CD1c-positive myeloid dendritic cell (primary cell): Measurements from ENCODE around the gene SF3B5.
"Not testable (repeated sequence)": the region's sequence is repeated elsewhere in the genome, so short reads cannot be mapped to it uniquely, and the experiment has no call there.

Experiments
- DNase-seq: peaks from one replicate; pipeline ENCODE4 v3.0.0-alpha.2; 2016; ENCODE audit errors: extremely low spot score

Gene SF3B5

DNA sequence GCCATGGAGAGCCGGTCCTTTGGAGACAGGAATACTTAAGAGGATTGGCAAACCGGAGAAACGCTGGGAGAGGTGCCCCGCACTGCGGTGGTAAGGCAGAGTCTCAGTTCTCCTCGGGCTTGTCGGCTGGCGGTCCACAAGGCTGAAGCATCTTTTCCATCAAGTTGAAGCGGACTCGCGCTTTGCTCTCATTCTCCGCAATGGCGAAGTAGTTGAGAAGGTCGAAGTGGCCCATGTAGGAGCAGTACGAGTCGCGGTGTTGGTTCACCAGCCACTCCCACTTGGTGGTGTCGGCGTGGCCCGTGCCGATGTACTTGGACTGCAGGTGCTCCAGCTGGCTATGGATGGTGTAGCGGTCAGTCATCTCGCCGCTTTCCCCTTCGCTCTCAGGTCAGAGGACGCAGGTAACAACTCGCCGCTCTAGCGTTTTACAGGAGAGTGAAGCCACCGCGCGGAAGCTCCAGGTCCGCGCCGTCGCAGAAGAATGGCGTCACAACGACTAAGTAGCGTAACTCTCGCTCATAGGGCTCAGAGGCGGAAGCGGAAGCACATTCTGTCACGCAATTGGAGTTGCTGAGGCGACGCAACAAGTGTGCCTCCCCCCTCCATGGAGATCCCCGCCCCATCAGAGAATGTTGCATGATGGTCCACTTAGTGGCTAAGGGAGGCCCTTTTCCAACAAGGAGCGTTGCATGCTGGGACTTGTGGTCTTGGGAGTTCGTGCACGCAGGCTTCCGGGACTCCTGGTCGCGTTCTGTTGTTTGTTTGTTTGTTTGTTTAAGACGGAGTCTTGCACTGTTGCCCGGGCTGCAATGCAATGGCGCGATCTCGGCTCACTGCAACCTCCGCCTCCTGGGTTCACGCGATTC, at the start of gene SF3B5:
Gene SF3B5 (minus strand): TSS at position 440 of the 869 bp plus-strand sequence. CDS start 76 bp downstream, at position 364.
- peak; percentile 100 for DNase-seq

DNA sequence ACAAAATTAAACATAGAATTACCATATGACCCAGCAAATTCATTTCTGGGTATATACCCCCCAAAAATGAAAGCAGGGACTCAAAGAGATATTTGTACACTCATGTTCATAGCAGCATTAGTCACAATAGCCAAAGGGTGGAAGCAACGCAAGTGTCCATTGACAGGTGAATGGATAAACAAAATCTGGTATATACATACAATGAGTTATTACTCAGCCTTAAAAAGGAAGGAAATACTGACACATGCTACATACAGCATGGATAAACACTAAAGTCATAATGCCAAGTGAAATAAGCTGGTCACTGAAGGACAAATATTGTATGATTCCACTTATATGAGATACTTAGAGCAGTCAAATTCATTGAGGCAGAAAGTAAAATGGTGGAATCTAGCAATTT, 49.6 kb upstream of the SF3B5 start:
- no peak for DNase-seq

DNA sequence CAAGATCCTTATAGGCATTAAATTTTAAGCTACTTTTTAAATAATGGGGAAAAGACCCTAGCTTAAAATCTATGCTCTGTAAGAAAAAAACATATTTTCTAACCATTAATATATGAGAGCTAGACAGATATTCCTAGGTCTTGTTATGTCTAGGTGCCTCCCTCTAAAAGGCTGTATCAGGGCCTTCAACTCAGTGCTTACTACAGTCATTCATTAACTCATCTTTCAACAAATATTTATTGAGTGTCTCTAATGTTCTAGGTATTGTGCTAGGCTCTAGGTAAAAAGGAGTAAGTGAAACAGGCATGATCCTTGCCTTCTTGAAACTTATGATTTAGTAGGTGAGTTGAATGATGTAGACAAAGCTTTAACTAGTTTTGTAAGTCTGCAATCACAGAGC, 48.5 kb upstream of the SF3B5 start:
- DNase-seq, result no peak

DNA sequence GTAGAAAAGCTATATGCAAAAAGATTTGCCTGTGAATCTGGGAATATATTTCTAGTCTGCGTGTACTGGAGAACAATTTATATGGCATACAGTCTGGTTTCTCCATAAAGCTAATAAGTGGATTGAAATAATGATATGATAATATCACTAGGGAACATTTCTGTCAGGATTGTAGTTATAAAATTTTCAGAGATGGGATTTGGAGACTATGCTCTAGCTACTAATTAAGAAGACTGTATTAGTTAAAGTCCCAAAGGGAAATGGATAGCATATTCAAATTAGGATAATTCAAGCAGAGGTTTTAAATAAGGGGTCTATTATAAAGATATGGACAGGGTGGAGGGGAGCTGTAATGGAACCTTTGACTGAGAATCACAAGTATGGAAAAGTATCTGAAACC, 47.7 kb upstream of the SF3B5 start:
- DNase-seq, result no peak

DNA sequence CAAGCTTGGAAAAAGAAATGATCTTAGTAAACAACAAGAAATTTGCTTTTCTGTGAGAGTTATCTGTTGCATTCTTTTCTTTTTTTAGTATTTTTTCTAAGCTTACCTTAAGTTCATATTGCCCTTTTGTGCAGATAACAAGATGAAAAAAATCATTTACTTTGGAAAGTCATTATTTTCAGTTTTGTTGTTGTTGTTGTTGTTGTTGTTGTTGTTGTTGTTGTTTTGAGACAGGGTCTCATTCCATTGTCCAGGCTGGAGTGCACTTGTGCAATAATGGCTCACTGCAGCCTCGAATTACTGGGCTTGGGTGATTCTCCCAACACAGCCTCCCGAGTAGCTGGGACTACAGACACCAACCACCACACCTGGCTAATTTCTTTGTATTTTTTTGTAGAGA, 46.1 kb upstream of the SF3B5 start:
- DNase-seq, result no peak

DNA sequence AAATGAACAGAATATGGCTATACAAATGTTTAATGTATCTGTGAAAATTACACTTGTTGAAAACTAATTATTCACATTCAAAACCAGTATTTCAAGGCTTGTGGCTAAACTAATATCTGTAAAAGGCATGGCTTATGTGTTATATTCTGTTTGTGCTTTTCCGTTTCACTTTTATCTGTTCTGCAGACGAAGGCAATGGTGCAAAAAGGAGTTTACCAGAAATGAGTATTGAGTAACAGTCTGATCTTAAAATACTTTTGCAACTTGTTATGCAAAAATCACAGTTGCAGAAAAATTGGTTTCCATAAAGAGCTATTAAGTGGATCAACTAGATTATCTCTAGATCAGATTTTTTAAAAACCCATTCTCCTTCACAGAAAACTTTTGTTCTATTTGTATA, 45.5 kb upstream of the SF3B5 start:
- DNase-seq, result no peak

DNA sequence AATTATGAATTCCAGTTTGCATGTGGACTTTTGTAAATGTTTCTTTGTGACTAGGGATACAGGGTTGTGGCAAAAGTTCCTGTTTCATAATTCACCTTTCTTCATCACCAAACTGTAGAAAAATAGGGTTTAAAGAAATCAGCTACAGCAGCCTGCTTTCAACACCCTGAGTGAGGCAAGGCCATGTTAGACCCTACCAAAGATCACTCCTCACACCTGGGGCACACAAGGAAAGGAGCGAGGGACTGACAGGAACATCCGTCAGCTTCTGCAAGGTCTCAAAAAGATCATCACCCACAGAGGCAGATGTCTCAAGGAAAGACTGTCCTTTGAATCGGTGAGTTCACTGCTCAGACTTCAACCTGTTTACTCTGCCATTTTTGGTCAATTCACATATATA, 44.4 kb upstream of the SF3B5 start:
- no peak for DNase-seq

DNA sequence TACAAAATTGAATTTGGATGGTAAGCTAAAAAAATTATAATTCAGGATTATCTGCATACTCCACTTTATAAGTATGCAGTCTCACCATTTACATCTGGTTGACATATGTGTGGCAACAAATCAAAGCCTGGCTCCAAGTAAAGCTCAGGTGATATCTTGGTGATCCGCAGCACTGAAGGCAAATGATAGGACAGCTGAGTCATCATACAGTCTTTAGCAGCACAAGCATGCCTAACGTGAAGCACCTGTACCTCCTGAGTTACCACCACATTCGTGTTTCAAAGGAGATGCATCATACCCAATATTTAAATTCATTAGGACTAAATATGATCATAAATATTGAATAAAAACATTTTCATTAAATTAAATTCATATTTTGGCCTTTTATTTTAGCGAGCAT, 43.2 kb upstream of the SF3B5 start:
- no peak for DNase-seq

DNA sequence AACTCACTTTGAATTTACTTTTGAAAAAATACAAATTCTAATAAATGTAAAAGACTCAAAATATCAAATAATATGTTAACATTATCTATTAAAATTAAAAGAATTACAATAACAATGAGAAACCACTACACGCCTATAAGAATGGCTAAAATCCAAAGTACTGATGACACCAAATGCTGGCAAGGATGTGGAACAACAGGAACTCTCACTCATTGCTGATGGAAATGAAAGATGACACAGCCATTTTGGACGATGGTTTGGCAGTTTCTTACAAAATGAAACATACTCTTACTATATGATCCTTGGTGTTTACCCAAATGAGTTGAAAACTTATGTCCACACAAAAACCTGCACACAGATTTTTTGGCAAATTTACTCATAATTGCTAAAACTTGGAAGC, 39.4 kb upstream of the SF3B5 start:
- DNase-seq, result no peak

DNA sequence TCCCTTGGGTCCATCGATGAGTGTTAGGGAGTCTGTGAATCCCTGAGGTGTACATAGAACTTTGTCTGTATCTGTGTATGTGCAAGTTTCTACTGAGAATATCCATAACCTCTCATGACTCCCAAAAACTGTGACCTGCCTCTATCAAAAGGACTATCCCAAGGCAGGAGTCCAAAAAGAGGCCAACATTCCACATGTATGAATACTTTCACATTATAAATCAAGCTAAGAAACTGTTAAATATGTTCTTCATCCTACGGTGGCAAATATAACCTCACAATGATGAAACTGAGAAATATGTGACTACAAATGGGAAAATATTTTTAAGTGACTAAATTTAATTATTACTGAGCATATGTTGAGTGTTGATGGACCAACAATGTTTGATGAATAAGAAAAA, 38.8 kb upstream of the SF3B5 start:
- no peak for DNase-seq

DNA sequence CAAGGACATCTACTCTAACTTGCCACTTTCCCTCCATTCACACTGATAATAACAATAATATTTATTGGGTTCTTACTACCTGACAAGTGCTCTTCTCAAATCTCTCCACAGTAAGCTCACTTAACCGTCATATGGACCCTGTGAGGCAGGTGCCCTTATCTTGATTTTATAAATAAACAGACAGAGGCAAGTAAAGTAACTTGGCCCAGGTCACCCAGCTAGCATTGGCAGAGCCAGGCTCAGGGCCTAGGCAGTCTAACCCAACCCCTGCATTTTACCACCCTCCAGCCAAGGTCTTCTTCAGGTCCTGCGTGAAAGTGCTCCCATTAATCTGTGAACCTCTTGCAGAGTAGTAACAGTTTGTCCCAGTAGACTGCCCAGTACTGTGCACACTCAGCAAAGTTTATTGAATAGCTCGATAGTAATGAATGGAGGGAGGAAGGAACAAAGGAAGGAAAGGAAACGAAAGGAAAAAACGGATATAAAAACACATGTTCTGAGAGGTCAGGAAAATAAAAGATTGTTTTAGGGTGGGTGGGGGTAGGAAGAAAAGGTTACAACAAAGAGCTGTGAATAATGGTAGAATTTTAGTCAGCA, 38.0 kb upstream of the SF3B5 start:
- no peak for DNase-seq

DNA sequence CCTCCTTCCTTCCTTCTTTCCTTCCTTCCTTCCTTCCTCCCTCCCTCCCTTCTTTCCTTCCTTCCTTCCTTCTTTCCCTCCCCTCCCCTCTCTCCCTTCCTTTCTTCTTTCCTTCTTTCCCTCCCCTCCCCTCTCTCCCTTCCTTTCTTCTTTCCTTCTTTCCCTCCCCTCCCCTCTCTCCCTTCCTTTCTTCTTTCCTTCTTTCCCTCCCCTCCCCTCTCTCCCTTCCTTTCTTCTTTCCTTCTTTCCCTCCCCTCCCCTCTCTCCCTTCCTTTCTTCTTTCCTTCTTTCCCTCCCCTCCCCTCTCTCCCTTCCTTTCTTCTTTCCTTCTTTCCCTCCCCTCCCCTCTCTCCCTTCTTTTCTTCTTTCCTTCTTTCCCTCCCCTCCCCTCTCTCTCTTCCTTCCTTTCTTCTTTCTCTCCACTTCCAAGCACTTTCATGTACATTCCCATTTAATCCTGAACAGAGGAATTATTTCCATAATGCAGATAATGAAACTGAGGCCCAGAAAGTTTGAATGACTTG, 36.9 kb upstream of the SF3B5 start:
- not testable (repeated sequence) for DNase-seq

DNA sequence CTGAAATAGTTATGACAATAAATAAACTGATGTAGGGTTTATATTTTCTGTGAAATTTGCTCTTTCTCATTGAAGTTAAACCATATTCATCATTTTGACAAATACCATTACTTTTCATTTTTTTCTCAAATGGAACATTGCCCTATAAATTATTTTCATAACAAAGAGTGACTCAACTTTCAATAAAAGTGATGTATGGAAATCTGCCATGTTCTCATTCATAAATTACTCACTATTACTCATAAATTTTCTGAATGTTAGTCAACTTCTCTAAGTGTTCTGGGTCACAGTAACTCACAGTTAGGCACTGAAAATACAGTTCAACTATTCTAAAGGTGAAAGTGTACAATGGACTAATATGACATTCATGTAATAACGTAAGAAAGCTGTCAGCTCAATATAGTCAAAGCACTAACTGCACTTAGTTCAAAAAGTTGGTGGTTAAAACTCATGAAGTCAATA, 35.9 kb upstream of the SF3B5 start:
- DNase-seq, result peak; percentile 17

DNA sequence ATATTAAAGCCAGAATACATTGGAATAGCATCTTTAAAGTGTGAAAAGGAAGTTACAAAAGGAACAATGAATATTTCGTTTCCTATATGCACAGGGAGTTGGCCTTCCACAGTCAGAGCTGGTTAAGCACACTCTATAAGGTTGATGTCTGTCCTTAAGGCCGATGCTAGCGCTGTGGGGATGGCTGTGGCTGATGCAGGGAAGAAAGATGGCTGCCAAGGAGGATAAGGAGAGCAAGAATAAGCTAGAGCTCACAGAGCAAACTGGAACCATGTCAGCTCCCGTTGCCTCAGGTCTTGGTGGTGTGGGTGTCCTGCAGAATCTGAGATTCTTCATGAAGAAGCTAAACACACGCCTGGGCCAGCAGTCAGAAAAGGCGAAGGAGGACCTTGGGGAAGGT, 34.1 kb upstream of the SF3B5 start:
- DNase-seq, result no peak

DNA sequence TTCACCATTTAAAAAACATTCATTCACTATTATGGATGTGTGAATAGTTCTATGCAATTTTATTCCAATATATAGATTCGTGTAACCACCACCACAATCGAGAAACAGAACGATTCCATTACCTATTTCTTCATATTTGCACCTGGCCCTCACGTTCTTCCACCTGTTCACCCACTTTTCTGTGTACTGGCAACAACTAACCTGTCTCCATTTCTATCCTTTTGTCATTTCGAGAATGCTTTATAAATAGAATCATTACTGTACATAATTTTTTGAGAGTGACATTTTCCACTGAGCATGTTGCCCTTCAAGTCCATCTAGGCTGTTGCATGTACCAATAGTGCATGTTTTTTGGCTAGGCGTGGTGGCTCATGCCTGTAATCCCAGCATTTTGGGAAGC, 31.7 kb upstream of the SF3B5 start:
- no peak for DNase-seq

DNA sequence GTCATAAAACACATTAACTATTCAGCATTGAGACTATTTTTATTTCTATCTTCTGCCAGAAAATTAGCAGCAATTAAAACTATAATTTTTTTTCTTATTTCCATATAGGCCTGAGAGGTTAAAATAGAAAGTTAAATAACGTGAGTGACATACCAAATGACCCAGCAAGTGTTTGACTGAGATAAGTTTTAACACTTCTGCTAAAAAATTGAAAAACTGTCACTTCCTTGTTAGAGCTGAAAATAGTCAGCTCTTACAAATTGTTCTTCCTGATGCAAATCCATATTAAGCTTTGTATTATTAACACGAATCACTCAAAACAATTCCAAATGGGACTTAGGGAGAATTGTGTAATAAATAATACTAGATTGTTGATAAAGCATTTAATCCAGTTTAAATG, 28.5 kb upstream of the SF3B5 start:
- peak; percentile 41 for DNase-seq

DNA sequence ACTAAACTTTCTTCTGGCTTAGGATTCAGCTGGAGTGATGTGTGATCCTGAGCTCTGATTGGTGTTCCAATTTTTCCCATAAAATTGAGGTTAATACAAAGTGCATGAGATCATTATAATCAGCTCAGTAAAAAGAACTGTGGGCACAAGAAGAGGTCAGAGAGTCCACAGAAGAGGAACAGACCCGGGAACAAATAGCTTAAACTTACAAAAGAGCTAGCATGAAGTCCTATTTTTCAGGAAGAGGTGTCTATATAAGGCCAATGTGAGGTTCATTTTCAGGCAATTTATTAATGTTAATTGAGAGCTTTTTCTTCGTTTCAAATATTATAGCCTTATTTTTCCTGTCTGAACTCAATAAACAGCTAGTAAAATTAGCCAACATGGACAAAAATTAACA, 28.0 kb upstream of the SF3B5 start:
- DNase-seq, result peak; percentile 24

DNA sequence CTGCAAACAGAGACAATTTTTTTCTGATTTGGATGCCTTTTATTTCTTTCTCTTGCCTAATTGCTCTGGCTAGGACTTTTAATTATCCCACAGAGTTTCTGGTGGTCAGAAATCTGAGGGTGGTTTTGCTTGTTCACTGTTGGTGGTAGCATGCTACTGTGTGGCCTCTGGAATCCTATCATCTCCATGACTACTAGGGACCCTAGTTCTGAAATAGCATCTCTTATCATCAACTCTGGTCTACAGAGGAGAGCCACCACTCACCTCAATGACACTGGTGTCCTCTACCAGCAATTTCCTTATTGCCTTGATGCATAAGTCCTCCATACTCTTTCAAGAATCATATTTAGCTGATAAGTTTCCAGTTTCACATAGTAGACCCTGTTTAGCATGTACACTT, 27.5 kb upstream of the SF3B5 start:
- no peak for DNase-seq

DNA sequence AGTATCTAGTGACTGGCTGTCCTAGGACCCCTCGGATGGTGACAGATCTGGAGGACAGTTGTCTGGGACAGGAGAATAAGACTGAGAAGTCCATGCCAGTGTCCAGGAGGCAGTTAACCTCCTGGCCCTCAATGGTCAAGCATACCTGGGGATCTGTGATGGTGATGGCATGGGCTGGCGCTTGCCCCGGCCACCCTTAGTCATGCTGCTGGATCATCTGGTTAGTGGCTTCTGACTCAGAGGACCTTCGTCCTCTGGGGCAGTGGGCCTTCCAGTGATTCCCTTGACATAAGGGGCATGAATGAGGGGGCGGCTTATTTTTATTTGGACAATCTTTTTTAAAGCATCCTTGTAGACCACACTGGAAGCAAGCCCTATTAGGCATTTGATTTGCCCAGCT, 24.0 kb upstream of the SF3B5 start:
- no peak for DNase-seq

DNA sequence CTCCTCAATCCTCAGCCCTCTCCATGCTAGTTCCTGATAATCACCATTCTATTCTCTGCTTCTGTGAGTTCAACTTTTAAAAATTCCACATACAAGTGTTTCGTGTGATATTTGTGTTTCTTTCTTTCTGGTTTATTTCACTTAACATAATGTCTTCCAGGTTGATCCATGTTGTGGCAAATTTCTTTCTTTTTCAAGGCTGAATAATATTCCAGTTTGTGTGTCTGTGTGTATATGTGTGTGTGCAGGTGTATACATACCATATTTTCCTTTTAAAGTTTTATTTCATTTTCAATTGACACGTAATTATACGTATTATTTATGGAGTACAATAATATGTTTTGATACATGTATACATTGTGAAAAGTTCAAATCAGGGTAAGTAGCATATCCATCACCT, 19.8 kb upstream of the SF3B5 start:
- no peak for DNase-seq

DNA sequence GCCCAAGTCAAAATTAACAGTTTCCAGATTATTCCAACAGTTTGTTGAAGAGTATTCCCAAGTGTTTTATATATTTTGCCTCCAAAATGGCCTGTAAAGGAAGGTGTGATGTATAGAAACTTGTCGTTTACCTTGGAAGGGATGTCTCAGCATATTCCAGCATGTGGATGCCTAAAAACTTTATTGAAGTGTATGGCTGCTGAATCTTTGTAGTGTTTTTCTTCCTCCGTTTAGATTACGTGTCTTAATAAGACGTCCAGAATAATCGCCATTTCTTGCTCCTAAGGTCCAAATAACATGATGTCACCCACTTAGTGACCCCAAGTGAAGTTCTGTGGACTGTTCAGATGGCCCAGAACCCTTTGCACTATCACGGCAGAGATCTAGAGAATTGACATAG, 18.0 kb upstream of the SF3B5 start:
- no peak for DNase-seq

DNA sequence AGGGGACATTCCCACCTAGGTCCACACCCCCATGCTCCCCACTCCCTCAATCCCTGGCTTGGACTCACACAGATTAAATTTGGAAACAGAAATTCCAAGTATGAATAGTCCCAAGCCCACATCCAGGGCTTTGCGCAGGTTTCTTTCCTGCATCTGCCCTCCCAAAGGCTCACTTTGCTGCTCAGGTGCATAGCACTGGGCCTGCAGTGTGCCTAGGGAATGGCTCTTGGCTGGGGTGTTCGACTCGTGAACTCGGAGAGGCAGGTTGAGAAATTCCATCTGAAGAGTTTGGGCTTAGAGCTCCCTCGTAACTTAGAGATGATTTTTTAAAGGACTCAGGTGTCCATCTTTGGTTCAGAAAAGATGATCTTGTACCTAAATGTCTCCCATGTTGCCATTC, 14.8 kb upstream of the SF3B5 start:
- DNase-seq, result no peak

DNA sequence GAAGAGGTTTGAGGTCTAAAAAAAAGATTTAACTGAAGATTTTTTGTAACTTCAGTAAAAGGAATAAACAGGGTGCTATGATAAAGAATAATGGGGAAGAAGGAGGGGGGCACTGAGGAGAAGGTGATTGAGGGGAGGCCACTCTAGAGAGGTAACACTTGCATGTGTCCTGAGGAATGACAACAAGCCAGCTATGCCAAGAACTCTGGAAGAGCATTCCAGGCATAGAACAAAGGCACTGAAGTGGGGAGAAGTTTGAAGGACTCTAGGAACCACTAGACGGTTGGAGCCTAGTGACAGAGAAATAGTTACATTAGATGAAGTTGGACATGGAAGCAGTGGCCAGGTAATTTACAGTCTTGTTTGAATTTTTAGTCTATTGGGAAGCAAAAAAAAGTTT, 10.8 kb upstream of the SF3B5 start:
- no peak for DNase-seq
